Ammon's horn (tissue), 1 donor: ENCODE data around the gene FAF1.

Experiments used
- DNase-seq: peaks from one replicate; pipeline ENCODE4 v3.0.0-alpha.2; 2016; ENCODE audit warnings: low spot score

FAF1 gene

GRCh38 chr1:50488876-50489275, 471.2 kb downstream of the FAF1 start:
- DNase-seq: no peak

- no peak for DNase-seq
These were observed 471.7 kb downstream of the FAF1 start for GRCh38 chr1:50488356-50488755.

- no peak for DNase-seq
These were observed 472.3 kb downstream of the FAF1 start for GRCh38 chr1:50487725-50488124.

DNA sequence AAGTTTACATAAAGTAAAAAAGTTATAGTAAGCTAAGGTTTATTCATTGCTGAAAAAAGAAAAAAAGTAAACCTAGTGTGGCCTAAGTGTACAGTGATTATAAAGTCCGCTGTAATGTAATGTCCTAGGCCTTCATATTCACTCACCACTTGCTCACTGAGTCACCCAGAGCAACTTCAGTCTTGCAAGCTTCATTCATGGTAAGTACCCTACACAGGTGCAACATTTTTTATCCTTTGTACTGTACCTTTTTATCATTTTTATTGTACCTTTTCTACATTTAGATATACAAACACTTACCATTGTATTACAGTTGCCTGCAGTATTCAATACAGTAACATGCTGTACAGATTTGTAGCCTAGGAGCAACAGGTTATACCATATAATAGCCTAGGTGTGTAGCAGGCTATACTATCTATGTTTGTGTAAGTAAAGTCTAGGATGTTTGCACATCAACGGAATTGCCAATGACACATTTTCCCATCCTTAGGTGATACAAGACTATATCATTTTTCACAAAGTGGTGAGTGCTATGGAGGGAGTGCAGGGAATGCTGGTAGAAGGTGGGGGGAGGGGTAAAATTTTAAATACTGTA, 478.8 kb downstream of the FAF1 start:
- no peak for DNase-seq

DNA sequence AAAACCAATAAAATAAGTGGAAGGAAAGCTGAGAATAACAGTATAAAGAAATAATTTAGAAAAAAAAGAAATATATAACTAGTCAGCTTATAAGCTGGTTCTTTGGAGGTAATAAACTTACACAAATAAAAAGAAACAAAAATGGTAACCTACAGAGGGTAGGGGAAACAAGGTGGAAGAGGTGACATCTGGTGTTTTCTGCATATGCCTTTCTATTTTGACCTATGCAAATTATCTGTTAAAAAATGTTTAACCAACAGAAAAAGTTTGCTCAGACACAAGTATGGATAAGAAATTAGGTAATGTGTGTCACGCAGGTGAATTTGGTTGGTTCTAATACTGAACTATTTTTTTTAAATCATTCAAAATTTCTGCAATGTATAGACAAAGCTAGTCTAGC, 483.3 kb downstream of the FAF1 start:
- no peak for DNase-seq

DNA sequence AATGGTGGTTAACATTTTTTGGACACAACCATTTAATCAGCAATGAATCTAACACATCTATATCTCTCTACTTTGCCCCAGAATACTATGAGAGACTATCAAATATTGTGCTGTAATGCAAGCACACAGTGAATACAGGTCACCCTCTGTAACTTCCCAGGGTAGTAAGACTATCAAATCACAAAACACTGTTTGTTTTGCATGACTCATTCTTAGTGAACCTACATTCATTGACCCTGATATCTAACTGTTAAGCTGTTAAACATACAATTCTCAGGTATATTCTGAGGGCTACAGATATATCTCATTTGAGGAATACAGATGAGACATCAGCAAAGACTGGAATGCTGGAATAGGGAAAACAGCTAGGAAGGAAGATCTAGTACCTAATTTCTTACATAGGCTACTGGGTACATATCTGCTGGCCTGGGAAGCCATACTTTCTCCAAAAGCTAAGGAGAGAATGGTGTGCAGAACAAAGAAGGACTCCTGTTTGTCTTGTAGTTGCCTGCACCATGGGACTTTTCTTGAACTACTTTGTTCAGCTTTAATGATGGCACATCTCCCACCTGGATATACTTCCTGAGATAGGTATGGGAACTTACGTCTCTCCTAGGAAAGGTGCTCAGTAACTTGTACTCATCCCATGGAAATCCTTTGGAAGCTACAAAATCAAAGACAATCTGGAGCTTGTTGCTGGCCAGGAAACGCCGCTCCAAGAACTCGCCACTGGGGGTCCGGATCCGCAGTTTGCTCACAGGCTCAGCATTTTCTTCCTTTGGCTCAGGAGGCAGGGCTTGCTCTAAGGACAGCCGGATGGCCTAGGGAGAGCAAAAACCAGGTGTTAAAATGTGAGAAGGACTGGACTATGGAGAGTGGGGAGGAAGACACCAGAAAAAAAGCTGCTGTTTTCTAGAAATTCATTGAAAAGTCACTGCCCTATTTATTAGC, 484.9 kb downstream of the FAF1 start:
- no peak for DNase-seq

GRCh38 chr1:50473513-50473912, 486.6 kb downstream of the FAF1 start:
- no peak for DNase-seq

GRCh38 chr1:50471967-50472366, 488.1 kb downstream of the FAF1 start:
- no peak for DNase-seq

GRCh38 chr1:50462964-50463363, 497.1 kb downstream of the FAF1 start:
- DNase-seq: no peak

GRCh38 chr1:50458507-50458906, 501.6 kb downstream of the FAF1 start:
- DNase-seq: no peak

- no peak for DNase-seq
These were observed 505.2 kb downstream of the FAF1 start for GRCh38 chr1:50454911-50455310.

- no peak for DNase-seq
These were observed 506.8 kb downstream of the FAF1 start for GRCh38 chr1:50453266-50453665.

DNA sequence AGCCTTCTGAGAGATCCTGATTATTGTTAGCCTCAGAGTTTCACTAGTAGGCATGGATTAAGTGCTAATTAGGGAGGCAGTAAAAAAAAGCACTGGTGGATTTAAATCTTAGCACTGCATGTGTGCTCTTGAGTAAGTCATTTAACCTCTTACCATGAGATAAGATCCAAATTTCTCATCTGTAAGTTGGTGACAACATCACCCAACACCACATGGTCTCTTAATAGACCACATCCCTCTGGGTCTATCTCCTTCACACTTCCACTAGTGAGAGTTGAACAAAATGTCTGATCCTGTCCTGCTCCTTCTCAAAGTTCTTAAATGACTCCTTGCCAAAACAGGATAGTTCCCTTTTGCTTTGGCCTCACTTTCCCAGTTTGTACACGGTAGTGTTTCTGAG, 507.4 kb downstream of the FAF1 start:
- DNase-seq: no peak

GRCh38 chr1:50450861-50451653, 509.0 kb downstream of the FAF1 start:
- DNase-seq: no peak

DNA sequence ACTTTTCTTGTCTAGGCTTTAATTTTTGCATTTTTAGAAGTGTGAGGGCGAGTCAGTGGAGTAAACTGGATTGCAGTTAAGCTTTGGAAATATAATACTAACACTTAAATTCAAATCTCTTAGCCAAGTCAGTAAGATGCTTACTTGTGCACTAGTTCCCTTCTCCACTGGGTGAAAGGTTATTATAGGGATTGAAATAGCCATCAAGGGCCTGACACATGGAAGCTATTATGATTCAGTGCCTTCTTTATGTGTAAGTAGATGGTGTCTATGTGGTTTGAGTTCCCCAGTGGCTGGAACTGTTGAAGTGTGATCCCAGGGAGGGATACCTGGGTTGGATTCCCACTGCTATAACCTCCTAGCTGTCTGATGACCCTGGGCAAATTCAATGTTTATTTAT, 512.1 kb downstream of the FAF1 start:
- DNase-seq: no peak

- DNase-seq: no peak
These were observed 518.9 kb downstream of the FAF1 start for GRCh38 chr1:50441183-50441582.

DNA sequence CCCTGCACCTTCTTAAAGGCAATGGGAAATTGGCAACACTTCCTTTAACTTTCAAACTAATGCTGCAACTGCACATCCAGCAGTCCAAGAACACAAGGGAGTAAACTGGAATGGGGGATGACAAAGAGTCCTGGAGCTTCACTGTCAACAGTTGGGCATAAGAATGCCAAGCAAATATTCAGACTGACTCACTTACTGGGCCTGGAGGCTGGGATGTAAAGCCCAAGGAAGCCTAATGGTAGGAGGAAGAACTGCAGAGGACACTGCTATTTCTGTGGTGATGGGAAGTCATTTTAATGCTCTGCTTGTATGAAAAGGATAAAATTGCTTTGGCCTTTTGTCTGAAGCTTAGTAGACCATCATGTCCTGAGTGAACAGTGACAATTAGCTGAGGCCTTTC, 521.1 kb downstream of the FAF1 start:
- no peak for DNase-seq

- DNase-seq: no peak
These were observed 523.6 kb downstream of the FAF1 start for GRCh38 chr1:50436489-50436888.

DNA sequence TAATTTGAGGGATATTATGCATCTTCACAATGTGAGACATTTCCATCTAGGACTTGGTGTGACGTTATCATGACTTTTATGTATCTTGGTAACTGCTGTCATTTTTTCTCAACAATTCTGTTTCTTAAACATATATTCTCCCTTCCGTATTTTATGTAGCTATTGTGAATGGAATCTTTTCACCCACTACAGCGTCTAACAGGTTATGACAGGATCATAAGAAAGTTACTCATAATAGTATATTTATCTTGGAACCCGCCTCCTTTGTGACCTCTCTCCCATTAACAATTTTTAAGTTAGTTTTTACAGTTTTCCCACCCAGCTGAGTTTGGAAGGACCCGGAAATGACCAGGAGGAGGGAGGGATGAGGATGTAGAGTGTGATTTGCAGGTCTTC, 530.1 kb downstream of the FAF1 start:
- DNase-seq: no peak

DNA sequence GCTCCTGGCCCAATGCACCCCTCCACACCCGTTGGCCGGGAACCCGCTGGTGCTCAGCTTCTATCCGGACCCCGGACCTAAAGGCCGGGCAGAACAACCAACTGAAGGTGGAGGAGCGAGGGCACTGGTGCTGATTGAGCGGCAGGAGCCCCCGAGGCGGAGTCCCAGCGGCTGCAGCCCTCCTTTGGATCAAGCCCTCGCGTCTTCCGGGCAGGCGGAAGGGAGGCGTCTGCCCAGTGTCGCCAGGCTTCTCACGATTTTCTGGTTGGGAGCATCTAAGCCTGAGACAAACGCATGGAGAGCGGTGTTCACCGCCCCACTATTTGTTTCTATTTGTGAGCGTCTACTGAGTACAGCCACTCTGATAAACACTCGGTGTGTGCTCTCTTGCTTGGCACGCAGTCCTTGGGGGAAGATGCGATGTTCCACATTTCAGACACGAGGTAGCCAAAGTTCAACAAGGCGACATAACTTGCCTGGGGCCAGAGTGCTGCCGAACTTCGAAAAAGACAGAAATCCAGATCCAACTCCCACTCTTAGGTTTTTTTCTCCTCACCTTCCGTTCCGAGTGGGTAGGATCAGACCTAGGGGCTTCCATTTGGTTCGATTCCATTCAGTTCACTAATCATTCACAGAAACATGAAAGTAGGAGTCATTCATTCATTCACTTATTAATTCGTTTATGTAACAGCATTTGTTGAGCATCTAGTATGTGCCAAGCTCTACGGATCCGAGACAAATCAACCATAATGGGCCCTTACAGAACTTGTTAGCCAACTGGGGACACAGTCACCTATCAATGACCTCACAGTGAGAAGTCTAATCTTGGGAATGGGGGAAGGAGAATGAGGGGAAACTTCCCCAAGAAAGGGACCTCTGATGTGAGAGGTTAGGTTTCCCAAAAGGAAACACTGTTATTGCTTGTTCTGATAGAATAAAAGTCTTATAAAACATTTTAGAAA, 532.0 kb downstream of the FAF1 start:
- no peak for DNase-seq

DNA sequence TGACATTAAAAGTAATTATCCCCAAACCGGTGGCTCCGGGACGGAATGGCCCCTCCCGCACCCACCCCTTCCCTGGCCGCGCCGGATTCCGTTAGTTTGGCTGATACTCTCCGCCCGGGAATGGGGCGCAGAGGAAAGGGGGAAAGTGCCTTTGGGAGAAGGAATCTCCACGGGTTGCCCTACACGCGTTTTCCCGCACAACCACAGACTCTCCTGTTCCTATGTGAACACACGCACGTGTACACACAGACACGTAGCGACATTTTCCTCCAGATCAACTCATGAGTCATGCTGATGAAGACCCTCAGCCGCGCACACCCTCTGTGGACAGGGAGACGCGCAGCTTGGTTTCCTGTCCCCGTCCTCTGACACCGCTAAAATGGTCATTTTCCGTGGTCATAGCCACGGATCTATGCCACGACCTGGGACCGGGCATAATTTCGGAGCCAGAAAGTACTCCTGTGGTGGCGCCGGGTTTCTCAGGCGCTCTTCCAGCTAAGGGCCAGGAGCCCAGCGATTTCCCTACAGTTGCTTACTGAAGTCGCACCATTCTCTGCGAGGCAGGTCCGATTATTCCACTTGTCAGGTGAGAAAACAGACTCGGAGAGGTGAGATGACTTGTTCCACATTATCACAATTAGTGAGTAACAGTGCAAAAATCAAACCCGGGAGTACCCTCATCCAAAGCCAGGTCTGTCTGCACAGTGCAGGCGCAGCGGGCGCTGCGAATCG, 532.8 kb downstream of the FAF1 start:
- DNase-seq: no peak
